Neural crest cell (in vitro differentiated cells): ENCODE measurements around the gene SMIM35. TPM values are rescaled to one million over a fixed set of nuclear protein-coding genes. Genes with fewer than 3 reads are reported as not detected.
"Not testable (repeated sequence)": the region's sequence is repeated elsewhere in the genome, so short reads cannot be mapped to it uniquely, and the experiment has no call there.

ENCODE experiments used
- DNase-seq: peaks from one replicate; pipeline ENCODE4 v3.0.0; 2021; ENCODE audit warnings: low read depth, mixed read lengths, low spot score
- H3K27ac Mint-ChIP-seq: one replicate; pipeline ENCODE4 v1.8.0; 2021; ENCODE audit warnings: mild to moderate bottlenecking, mixed read lengths; ENCODE audit not compliant: unreplicated experiment
- H3K27me3 Mint-ChIP-seq: 2 replicates; pipeline ENCODE4 v1.8.0; 2021; ENCODE audit warnings: low read depth, mild to moderate bottlenecking, mixed read lengths
- H3K36me3 Mint-ChIP-seq: 2 replicates; pipeline ENCODE4 v1.8.0; 2021; ENCODE audit warnings: low read depth, mild to moderate bottlenecking, mixed read lengths
- H3K4me1 Mint-ChIP-seq: 2 replicates; pipeline ENCODE4 v1.8.0; 2021; ENCODE audit warnings: mixed read lengths
- H3K4me3 Mint-ChIP-seq: one replicate; pipeline ENCODE4 v1.8.0; 2021; ENCODE audit warnings: mild to moderate bottlenecking, mixed read lengths
- H3K9me3 Mint-ChIP-seq: 2 replicates; pipeline ENCODE4 v1.8.0; 2021; ENCODE audit warnings: mixed read lengths
- CTCF ChIP-seq: fragments of 200-600 bp; sonication (generic); conservative IDR thresholded peaks from 2 replicates; pipeline ENCODE4 v1.5.0; 2021; ENCODE audit warnings: antibody characterized with exemption, mild to moderate bottlenecking
- total RNA-seq: library from RNA; stranded (reverse); gene quantifications from 2 replicates; pipeline ENCODE4 v1.2.1, GENCODE V29; 2021

The SMIM35 gene
- total RNA-seq, 1 donor from 2014 or later: not detected

GRCh38 chr11:118064956-118065355 is 21.8 kb downstream of the SMIM35 start:
- no peak for DNase-seq
- Mint-ChIP-seq H3K4me3 (no peak overlapping the region), H3K9me3 (peaks cover 5% of the 10 kb centered on the region), H3K27me3 (no peaks in the 10 kb centered on the region), H3K4me1 (peaks cover 17% of the 10 kb centered on the region), H3K27ac (no peak overlapping the region), H3K36me3 (no peaks in the 10 kb centered on the region)
- no peak for TF ChIP-seq CTCF

- H3K27me3 Mint-ChIP-seq, H3K4me3 Mint-ChIP-seq, H3K36me3 Mint-ChIP-seq, H3K4me1 Mint-ChIP-seq, H3K27ac Mint-ChIP-seq, DNase-seq, H3K9me3 Mint-ChIP-seq: not testable (repeated sequence)
Observed at GRCh38 chr11:118062631-118063030, 24.1 kb downstream of the SMIM35 start.

- H3K9me3 Mint-ChIP-seq, DNase-seq, H3K4me1 Mint-ChIP-seq, H3K36me3 Mint-ChIP-seq, H3K4me3 Mint-ChIP-seq, H3K27ac Mint-ChIP-seq, H3K27me3 Mint-ChIP-seq: not testable (repeated sequence)
Observed at GRCh38 chr11:118062181-118062580, 24.6 kb downstream of the SMIM35 start.

- Mint-ChIP-seq H3K9me3 (peaks cover 5% of the 10 kb centered on the region), H3K27ac (no peak overlapping the region), H3K4me3 (no peak overlapping the region), H3K36me3 (no peaks in the 10 kb centered on the region), H3K27me3 (no peaks in the 10 kb centered on the region), H3K4me1 (peaks cover 7% of the 10 kb centered on the region)
- DNase-seq: no peak
- TF ChIP-seq CTCF: no peak
Observed at GRCh38 chr11:118061586-118062125, 25.1 kb downstream of the SMIM35 start.

- Mint-ChIP-seq H3K27ac (peak overlapping the region; percentile 58), H3K4me3 (no peak overlapping the region), H3K4me1 (peaks cover 7% of the 10 kb centered on the region), H3K9me3 (peaks cover 5% of the 10 kb centered on the region), H3K27me3 (no peaks in the 10 kb centered on the region), H3K36me3 (no peaks in the 10 kb centered on the region)
- no peak for DNase-seq
- TF ChIP-seq CTCF: no peak
Observed at GRCh38 chr11:118060869-118061268, 25.9 kb downstream of the SMIM35 start.

GRCh38 chr11:118060081-118060661 is 26.6 kb downstream of the SMIM35 start:
- H3K4me1 Mint-ChIP-seq: peaks cover 7% of the 10 kb centered on the region
- no peak overlapping the region for H3K4me3 Mint-ChIP-seq
- no peaks in the 10 kb centered on the region for H3K27me3 Mint-ChIP-seq
- H3K27ac Mint-ChIP-seq: no peak overlapping the region
- no peaks in the 10 kb centered on the region for H3K36me3 Mint-ChIP-seq
- TF ChIP-seq CTCF: no peak
- no peak for DNase-seq
- H3K9me3 Mint-ChIP-seq: peaks cover 5% of the 10 kb centered on the region
